Epithelial cell of esophagus (primary cell): ENCODE data around the gene ENOSF1.
"Not testable (repeated sequence)": the region's sequence is repeated elsewhere in the genome, so short reads cannot be mapped to it uniquely, and the experiment has no call there.

Source experiments
- DNase-seq: peaks from one replicate; pipeline ENCODE4 v3.0.0; 2010; ENCODE audit warnings: low read depth
- H3K4me3 ChIP-seq: 2 replicates; pipeline ENCODE4 v1.5.1; 2011; ENCODE audit warnings: mild to moderate bottlenecking, low read length, control low read depth
- TF ChIP-seq, protein P1 (sequence below): IDR thresholded peaks from 2 replicates; pipeline ENCODE4 v1.5.1; 2011; ENCODE audit warnings: low read depth, mild to moderate bottlenecking, low read length, control low read depth, inconsistent platforms; ENCODE audit not compliant: insufficient read depth; ENCODE audit errors: missing control alignments

ENOSF1 gene

DNA sequence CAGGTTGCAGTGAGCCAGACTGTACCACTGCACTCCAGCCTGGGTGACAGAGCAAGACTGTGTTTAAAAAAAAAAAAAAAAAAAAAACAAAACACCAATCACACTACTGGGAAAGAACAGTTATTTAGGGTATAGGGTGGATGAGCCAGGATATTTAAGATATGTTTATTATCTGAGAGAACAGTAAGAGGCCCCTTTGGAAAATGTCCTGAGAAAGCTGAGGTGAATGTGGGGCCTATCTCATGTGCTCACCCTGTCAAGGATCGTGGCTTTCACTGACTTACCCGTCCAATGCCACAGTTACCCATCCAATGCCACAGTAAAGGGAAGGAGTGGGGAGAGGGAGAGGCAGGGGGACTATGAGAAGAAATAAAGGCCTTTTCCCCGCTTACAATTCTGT is 19.9 kb upstream of the ENOSF1 start:
- TF ChIP-seq, protein P1, sequence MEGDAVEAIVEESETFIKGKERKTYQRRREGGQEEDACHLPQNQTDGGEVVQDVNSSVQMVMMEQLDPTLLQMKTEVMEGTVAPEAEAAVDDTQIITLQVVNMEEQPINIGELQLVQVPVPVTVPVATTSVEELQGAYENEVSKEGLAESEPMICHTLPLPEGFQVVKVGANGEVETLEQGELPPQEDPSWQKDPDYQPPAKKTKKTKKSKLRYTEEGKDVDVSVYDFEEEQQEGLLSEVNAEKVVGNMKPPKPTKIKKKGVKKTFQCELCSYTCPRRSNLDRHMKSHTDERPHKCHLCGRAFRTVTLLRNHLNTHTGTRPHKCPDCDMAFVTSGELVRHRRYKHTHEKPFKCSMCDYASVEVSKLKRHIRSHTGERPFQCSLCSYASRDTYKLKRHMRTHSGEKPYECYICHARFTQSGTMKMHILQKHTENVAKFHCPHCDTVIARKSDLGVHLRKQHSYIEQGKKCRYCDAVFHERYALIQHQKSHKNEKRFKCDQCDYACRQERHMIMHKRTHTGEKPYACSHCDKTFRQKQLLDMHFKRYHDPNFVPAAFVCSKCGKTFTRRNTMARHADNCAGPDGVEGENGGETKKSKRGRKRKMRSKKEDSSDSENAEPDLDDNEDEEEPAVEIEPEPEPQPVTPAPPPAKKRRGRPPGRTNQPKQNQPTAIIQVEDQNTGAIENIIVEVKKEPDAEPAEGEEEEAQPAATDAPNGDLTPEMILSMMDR: no peak
- no peak for DNase-seq

DNA sequence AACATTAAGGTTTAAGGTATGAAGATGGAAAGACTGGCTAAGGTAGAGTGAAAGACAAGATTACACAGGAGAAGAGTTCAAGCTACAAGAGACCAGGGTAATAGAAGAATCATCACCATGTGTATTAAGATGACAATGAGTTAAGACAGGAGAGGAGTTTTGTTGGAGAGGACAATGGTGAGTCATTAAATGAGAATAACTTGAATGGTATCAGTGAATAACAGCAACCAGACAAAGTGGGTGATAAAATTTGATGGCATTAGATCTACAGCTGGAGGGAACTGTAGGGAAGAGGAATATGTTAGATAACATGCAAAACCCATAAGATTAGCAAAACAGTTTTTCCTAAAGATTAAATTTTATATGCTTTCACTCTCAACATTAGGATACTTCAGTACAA is 18.8 kb upstream of the ENOSF1 start:
- no peak for DNase-seq
- H3K4me3 ChIP-seq: no peak overlapping the region
- TF ChIP-seq, protein P1: no peak

More for the DNA sequence above, 19.9 kb upstream of the ENOSF1 start:
- H3K4me3 ChIP-seq: no peak overlapping the region

DNA sequence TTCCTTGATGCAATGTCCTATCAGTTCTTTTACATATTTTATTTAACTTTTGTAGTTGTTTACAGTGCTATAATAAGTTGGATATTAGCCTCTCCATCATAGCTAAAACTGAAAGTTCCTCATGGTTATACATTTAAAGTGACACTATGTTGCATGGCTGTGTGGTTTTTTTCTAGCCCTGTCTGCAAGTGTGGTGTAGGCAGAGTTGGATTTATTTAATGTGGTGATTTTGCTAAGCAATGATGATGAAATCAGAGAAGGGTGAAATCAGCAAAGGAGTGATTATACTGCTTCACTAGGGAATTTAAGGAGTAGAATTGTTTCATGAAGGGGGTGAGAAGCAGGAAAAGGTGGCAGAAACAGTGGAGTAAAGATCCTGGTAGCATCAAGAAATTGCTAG is 18.3 kb upstream of the ENOSF1 start:
- no peak overlapping the region for H3K4me3 ChIP-seq
- DNase-seq: no peak
- TF ChIP-seq, protein P1: no peak

DNA sequence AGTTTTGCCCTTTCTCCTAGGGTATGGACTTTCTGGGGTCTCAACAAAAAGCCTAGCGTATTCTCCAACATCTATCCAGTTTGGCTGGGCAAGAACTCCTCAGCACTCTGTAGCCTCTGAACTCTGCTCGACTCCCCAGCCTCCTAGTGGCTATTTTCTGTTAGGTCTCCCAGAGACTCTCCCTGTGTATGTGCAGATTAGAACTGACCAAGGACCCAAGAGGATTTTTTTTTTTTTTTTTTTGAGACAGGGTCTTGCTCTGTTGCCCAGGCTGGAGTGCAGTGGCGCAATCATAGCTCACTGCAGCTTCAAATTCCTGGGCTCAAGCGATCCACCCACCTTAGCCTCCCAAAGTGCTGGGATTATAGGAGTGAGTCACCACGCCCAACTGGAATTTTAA is 17.7 kb upstream of the ENOSF1 start:
- not testable (repeated sequence) for DNase-seq, H3K4me3 ChIP-seq

DNA sequence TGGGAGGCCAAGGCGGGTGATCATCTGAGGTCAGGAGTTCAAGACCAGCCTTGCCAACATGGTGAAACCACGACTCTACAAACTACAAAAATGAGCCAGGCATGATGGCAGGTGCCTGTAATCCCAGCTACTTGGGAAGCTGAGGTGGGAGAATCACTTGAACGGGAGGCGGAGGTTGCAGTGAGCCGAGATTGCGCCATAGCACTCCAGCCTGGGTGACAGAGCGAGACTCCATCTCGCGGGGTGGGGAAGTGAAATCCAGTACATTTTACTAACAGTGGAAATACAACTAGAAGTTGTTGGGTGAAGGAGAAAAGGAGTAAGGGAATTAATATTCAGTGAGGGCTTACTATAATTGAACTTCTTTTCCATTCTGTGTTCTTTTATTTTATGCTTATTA is 13.2 kb upstream of the ENOSF1 start:
- H3K4me3 ChIP-seq: no peak overlapping the region
- no peak for DNase-seq
- TF ChIP-seq, protein P1: no peak

DNA sequence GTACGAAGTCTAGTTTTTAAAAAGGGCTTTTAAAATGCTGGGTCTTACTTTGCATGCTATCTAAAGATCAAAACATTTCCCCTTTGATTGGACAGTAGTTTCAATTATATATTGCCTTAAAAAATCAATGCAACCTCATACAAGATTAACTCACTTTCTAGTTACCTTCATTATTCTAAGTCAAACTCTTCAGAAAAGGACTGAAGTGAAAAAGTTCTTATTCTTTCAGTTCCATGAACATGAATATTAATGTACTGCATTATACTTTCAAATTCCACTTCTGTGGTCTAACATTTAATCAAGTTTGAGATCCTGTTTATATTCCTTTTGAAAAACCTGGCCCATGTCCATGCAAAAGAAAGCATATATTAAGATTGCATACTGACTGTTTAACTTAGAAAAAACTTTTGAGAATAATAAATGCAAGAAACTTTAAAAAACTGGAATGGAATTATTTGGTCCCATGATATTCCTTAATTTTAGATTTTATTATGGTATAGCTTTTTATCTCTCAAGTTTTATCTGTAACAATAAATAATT is 11.2 kb upstream of the ENOSF1 start:
- TF ChIP-seq, protein P1: no peak
- H3K4me3 ChIP-seq: no peak overlapping the region
- no peak for DNase-seq

DNA sequence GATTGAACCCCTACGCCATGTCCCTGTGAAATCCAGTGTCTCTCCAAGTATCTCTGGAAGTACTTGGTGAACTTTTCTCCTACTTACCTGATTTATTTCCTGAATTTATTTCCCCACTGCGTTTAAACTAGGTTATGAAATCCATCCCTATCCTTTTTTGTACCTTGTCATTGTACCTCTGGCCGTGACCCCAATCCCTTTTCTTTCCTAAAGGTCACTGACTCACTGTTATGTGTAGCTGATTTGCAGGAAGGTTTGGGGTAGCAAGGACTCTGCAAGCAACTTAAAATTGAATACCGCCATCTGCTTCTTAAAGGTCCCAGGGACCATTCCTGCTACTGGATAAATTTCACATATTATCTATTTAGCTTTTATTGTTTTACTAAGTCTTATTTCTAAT is 4.6 kb upstream of the ENOSF1 start:
- TF ChIP-seq, protein P1: no peak
- no peak overlapping the region for H3K4me3 ChIP-seq
- DNase-seq: no peak
